Activated naive CD8-positive, alpha-beta T cell treated with anti-CD3 and anti-CD28 coated beads for 36 hours (primary cell): ENCODE data around the gene TRIM43B. TPM values are rescaled to one million over a fixed set of nuclear protein-coding genes. Genes with fewer than 3 reads are reported as not detected.
"Not testable (repeated sequence)": the region's sequence is repeated elsewhere in the genome, so short reads cannot be mapped to it uniquely, and the experiment has no call there.

Source experiments
- DNase-seq: peaks from one replicate; pipeline ENCODE4 v3.0.0; 2021
- H3K27ac Mint-ChIP-seq: one replicate; pipeline ENCODE4 v1.8.0; 2022; ENCODE audit warnings: mild to moderate bottlenecking, moderate library complexity, mixed read lengths
- H3K27me3 Mint-ChIP-seq: one replicate; pipeline ENCODE4 v1.8.0; 2022; ENCODE audit warnings: mild to moderate bottlenecking, mixed read lengths
- H3K36me3 Mint-ChIP-seq: one replicate; pipeline ENCODE4 v1.8.0; 2021; ENCODE audit warnings: mild to moderate bottlenecking, mixed read lengths
- H3K4me1 Mint-ChIP-seq: one replicate; pipeline ENCODE4 v1.8.0; 2021; ENCODE audit warnings: mixed read lengths
- H3K4me3 Mint-ChIP-seq: one replicate; pipeline ENCODE4 v1.8.0; 2022; ENCODE audit warnings: mild to moderate bottlenecking, moderate library complexity, mixed read lengths
- H3K9me3 Mint-ChIP-seq: one replicate; pipeline ENCODE4 v1.8.0; 2022; ENCODE audit warnings: mixed read lengths
- total RNA-seq, 2 experiments: library from RNA; stranded (reverse); gene quantifications; one replicate each; pipeline ENCODE4 v1.2.3, GENCODE V29; 2021

TRIM43B gene
- total RNA-seq = not detected

DNA sequence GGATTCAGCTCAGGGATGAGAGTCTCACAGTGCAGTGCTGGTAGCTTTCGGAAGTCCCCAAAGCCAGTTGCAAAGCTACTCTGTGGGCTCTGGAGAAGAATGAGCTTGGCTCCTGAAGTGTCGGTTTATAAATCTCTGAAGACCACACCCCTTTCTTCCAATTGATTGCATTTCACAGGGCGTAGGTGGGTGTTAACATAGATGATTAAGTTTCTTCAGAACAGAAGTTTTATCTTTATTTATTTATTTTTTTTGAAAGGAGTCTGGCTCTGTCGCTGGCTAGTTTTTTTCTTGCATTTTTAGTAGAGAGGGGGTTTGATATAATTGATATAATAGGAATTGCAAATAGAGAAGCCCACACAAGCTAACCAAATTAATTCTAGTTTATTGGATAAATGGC lies at the start of gene TRIM43B:
Gene TRIM43B, minus strand, starts transcription at position 101 of the 400 bp plus-strand sequence. CDS start 2,040 bp downstream, outside the sequence.
- not testable (repeated sequence) for H3K36me3 Mint-ChIP-seq, H3K27ac Mint-ChIP-seq, DNase-seq, H3K27me3 Mint-ChIP-seq, H3K4me3 Mint-ChIP-seq, H3K9me3 Mint-ChIP-seq, H3K4me1 Mint-ChIP-seq

DNA sequence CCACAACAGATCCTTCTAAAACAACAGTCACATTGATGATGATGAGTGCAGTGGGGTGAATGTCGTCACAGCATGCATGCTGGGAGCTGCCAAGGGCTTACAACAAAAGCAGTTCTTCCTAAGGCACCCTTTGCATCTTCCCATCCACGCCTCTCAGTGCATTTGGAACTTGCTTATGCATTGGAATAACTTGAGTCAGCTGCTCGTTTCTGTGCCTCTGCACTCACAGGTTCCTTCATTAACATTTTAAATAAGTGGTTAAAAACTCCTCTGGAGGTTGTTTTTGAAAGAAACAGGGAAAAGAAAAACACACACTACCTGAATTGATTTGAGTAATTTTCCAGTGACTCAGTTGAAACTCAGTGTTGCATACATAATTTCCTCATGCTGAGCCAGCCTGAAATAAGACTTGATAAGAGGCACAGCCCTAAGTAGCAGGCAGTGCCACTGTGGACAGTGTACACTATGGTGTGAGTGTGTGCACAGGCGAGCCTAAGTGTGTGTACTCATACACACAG lies 46.8 kb upstream of the TRIM43B start:
- Mint-ChIP-seq H3K4me1 (peaks cover 7% of the 10 kb centered on the region), H3K36me3 (peaks cover 46% of the 10 kb centered on the region), H3K9me3 (peaks cover 42% of the 10 kb centered on the region), H3K27ac (no peak overlapping the region), H3K4me3 (no peak overlapping the region), H3K27me3 (no peaks in the 10 kb centered on the region)
- no peak for DNase-seq

GRCh38 chr2:95530734-95531133 lies 46.2 kb upstream of the TRIM43B start:
- Mint-ChIP-seq H3K36me3 (peaks cover 51% of the 10 kb centered on the region), H3K4me1 (peaks cover 13% of the 10 kb centered on the region), H3K27me3 (no peaks in the 10 kb centered on the region), H3K4me3 (no peak overlapping the region), H3K27ac (no peak overlapping the region), H3K9me3 (peaks cover 38% of the 10 kb centered on the region)
- DNase-seq = no peak

DNA sequence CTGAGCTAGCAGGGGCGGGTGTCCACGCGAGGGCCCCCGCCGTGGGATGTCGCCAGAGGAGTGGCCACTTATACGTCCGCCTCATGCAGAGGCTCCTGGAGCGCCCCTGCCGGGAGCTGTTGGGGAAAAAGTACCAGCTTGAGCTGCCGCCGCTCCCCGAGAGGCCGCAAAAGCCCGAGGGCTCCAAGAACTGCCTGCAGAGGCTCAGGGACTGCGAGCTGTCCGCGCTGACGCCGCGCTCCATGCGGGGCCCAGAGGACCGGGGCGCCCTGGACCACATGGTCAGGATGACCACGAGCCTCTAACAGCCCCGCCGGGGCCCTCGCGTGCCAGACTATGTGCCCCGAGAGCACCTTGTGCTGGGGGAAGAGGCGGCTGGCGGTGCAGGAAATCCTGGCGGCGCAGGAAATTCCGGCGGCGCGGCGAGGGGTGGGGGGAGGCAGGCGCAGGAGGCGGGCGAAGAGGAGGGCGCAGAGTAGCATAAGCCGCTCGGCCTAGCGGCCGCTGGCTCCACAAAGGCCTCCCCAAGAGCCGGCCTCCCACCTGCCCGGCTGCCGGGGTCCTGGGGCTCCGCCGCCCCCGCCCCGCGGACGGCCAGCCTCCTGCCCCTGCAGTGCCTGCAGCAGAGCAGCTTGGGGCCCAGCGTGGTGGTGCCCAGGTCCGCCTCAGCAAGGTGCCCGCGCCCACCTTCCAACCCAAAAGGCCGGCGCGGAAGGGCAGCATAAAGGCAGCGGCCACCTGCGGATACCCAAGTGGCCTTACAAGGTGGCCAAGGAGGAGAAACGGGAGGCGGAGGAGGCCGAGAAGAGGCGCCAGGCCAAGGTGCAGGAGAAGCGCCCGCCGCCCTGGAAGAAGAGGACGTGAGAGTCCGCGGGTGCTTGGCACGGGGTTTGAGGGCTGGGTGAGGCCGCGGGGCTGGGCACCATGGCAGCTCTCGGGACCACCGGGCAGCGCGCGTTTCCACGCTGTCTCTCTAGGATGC lies 42.1 kb upstream of the TRIM43B start:
- Mint-ChIP-seq H3K4me3 (peak overlapping the region; percentile 92), H3K36me3 (peaks cover 58% of the 10 kb centered on the region), H3K4me1 (peaks cover 14% of the 10 kb centered on the region), H3K27me3 (no peaks in the 10 kb centered on the region), H3K9me3 (peaks cover 22% of the 10 kb centered on the region), H3K27ac (peak overlapping the region; percentile 79)
- DNase-seq = peak; percentile 72

- Mint-ChIP-seq H3K4me1 (peaks cover 8% of the 10 kb centered on the region), H3K27ac (no peak overlapping the region), H3K27me3 (no peaks in the 10 kb centered on the region), H3K9me3 (peaks cover 16% of the 10 kb centered on the region), H3K36me3 (peaks cover 46% of the 10 kb centered on the region), H3K4me3 (peak overlapping the region; percentile 92)
- no peak for DNase-seq
These were observed 40.9 kb upstream of the TRIM43B start for GRCh38 chr2:95525294-95526035.

- H3K4me1 Mint-ChIP-seq = peaks cover 8% of the 10 kb centered on the region
- no peak for DNase-seq
- H3K4me3 Mint-ChIP-seq = no peak overlapping the region
- H3K27ac Mint-ChIP-seq = no peak overlapping the region
- H3K27me3 Mint-ChIP-seq = no peaks in the 10 kb centered on the region
- peaks cover 33% of the 10 kb centered on the region for H3K36me3 Mint-ChIP-seq
- peaks cover 8% of the 10 kb centered on the region for H3K9me3 Mint-ChIP-seq
These were observed 39.6 kb upstream of the TRIM43B start for GRCh38 chr2:95524195-95524594.

DNA sequence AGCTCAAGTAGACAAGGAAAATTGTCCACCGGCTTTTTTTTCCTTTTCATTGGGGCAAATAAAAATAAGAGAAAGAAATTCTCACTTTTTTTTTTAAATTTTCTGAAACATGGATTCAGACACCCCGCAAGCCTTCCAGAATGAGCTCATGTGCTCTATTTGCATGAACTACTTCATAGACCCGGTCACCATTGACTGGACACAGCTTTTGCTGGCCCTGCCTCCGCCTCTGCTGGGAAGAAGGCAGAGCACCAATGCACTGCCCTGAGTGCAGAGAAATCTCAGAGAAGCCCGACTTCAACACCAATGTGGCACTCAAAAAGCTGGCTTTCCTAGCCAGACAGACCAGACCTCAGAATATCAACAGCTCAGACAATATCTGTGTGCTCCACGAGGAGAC lies 30.2 kb upstream of the TRIM43B start:
- no peak for DNase-seq
- Mint-ChIP-seq H3K4me1 (no peaks in the 10 kb centered on the region), H3K36me3 (no peaks in the 10 kb centered on the region), H3K9me3 (no peaks in the 10 kb centered on the region), H3K27ac (no peak overlapping the region), H3K27me3 (peaks cover 3% of the 10 kb centered on the region), H3K4me3 (no peak overlapping the region)

GRCh38 chr2:95514226-95514625 lies 29.7 kb upstream of the TRIM43B start:
- H3K36me3 Mint-ChIP-seq, DNase-seq: not testable (repeated sequence)

GRCh38 chr2:95509408-95509807 lies 24.9 kb upstream of the TRIM43B start:
- no peak for DNase-seq
- H3K27me3 Mint-ChIP-seq = peaks cover 3% of the 10 kb centered on the region
- no peaks in the 10 kb centered on the region for H3K4me1 Mint-ChIP-seq
- H3K36me3 Mint-ChIP-seq = no peaks in the 10 kb centered on the region
- no peaks in the 10 kb centered on the region for H3K9me3 Mint-ChIP-seq
- no peak overlapping the region for H3K27ac Mint-ChIP-seq
- H3K4me3 Mint-ChIP-seq = no peak overlapping the region

More at GRCh38 chr2:95514226-95514625, 29.7 kb upstream of the TRIM43B start:
- not testable (repeated sequence) for H3K4me3 Mint-ChIP-seq, H3K9me3 Mint-ChIP-seq, H3K27me3 Mint-ChIP-seq, H3K27ac Mint-ChIP-seq, H3K4me1 Mint-ChIP-seq

GRCh38 chr2:95505222-95505621 lies 20.7 kb upstream of the TRIM43B start:
- H3K9me3 Mint-ChIP-seq = no peaks in the 10 kb centered on the region
- H3K4me1 Mint-ChIP-seq = no peaks in the 10 kb centered on the region
- H3K27ac Mint-ChIP-seq = no peak overlapping the region
- peaks cover 10% of the 10 kb centered on the region for H3K27me3 Mint-ChIP-seq
- no peak overlapping the region for H3K4me3 Mint-ChIP-seq
- H3K36me3 Mint-ChIP-seq = no peaks in the 10 kb centered on the region
- no peak for DNase-seq

- H3K27ac Mint-ChIP-seq = no peak overlapping the region
- no peaks in the 10 kb centered on the region for H3K9me3 Mint-ChIP-seq
- peaks cover 10% of the 10 kb centered on the region for H3K27me3 Mint-ChIP-seq
- DNase-seq = no peak
- H3K4me1 Mint-ChIP-seq = no peaks in the 10 kb centered on the region
- H3K4me3 Mint-ChIP-seq = no peak overlapping the region
- no peaks in the 10 kb centered on the region for H3K36me3 Mint-ChIP-seq
These were observed 16.3 kb upstream of the TRIM43B start for GRCh38 chr2:95500854-95501253.

DNA sequence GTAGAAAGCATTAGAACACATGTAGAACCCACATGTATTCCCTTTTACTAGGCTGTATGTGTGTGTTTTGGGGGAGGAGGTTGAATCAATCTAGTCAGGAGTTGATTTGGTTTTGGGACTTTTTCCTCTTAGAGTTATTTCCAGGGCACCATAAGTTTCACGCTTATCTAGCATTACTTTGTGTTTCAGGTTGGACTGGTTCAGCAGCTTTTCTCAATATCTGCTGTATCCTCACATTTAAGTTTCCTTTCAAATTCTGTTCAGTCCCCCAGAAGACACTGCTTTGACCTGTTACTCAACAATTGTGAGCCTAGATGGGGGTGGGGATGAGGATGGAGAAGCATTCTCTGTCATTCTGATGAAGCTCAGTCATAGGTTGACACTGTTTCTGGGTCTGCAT lies 7.5 kb upstream of the TRIM43B start:
- not testable (repeated sequence) for DNase-seq, H3K36me3 Mint-ChIP-seq, H3K9me3 Mint-ChIP-seq, H3K4me3 Mint-ChIP-seq, H3K4me1 Mint-ChIP-seq, H3K27ac Mint-ChIP-seq
- peaks cover 16% of the 10 kb centered on the region for H3K27me3 Mint-ChIP-seq

GRCh38 chr2:95475025-95475424 lies 9.5 kb downstream of the TRIM43B start:
- H3K9me3 Mint-ChIP-seq, H3K27me3 Mint-ChIP-seq, DNase-seq, H3K4me3 Mint-ChIP-seq, H3K36me3 Mint-ChIP-seq, H3K27ac Mint-ChIP-seq, H3K4me1 Mint-ChIP-seq: not testable (repeated sequence)

DNA sequence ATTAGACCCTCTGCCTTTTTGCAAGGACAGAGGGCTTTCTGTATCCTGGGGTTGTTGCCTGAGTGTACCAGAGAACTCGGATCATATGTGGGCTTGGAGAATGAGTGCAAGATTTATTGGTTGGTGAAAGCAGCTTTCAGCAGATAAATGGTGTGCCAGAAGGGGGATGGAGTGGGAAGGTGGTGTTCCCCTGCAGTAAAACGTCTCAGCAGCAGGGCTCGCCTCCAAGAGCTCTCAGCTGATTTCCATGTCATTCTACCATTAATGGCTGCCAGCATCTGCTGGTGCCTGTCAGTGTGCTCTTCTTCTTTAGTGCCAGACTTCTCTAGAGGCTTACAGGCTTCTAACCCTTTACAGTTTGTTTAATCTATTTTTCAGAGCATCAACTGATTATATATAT lies 16.6 kb downstream of the TRIM43B start:
- not testable (repeated sequence) for H3K4me1 Mint-ChIP-seq, H3K36me3 Mint-ChIP-seq, DNase-seq

GRCh38 chr2:95466572-95466971 lies 18.0 kb downstream of the TRIM43B start:
- H3K27ac Mint-ChIP-seq, DNase-seq, H3K36me3 Mint-ChIP-seq, H3K27me3 Mint-ChIP-seq, H3K4me1 Mint-ChIP-seq, H3K9me3 Mint-ChIP-seq, H3K4me3 Mint-ChIP-seq: not testable (repeated sequence)

More for the DNA sequence above, 16.6 kb downstream of the TRIM43B start:
- not testable (repeated sequence) for H3K9me3 Mint-ChIP-seq, H3K27me3 Mint-ChIP-seq, H3K4me3 Mint-ChIP-seq, H3K27ac Mint-ChIP-seq
